MM.1S (cell line): Measurements from ENCODE around the gene LSAMP.

Experiments
- CTCF ChIP-seq: fragments of 300-600 bp; sonication (generic); IDR thresholded peaks from 2 replicates; pipeline ENCODE4 v1.5.1; 2016; ENCODE audit warnings: antibody characterized with exemption, low read length, mixed read lengths
- EZH2 ChIP-seq: fragments of 300-600 bp; sonication (generic); optimal IDR thresholded peaks from 2 replicates; pipeline ENCODE3; 2017; ENCODE audit warnings: low read depth, mild to moderate bottlenecking, antibody characterized with exemption, low read length, mixed read lengths
- EZH2phosphoT487 ChIP-seq: fragments of 300-600 bp; sonication (generic); IDR thresholded peaks from 2 replicates; pipeline ENCODE4 v1.6.1; 2018; ENCODE audit warnings: antibody characterized with exemption, low read length

- TF ChIP-seq CTCF (no peak), EZH2 (no peak), EZH2phosphoT487 (no peak)
Observed at GRCh38 chr3:116444115-116444747, 1.1 kb downstream of the LSAMP start.
